ENCODE measurements around the gene TP53RK. TPM values are rescaled to one million over a fixed set of nuclear protein-coding genes. Genes with fewer than 3 reads are reported as not detected.

Gene TP53RK
- total RNA-seq, 1 donor from 2014 or later: 9.9 TPM

- no peak for DNase-seq (ENCODE audit: low spot score)
Measured at GRCh38 chr20:46666306-46666705, 22.9 kb downstream of the TP53RK start.

DNA sequence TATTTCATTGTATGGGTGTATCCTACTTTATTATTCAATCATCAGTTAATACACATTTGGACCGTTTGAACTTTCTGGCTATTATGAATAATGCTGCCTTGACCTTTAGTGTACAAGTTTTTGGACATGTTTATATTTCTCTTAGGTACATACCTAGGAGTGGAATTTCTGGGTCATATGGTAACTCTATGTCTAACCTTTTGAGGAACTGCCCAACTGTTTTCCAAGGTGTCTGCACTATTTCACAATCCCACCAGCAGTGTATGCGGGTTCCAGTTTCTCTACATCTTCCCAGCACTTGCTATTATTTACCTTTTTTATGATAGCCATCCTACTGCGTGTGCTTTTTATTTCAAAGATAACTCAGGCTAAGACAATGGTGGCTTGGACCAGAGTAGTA is 23.6 kb downstream of the TP53RK start:
- no peak for DNase-seq (ENCODE audit: low spot score)

DNA sequence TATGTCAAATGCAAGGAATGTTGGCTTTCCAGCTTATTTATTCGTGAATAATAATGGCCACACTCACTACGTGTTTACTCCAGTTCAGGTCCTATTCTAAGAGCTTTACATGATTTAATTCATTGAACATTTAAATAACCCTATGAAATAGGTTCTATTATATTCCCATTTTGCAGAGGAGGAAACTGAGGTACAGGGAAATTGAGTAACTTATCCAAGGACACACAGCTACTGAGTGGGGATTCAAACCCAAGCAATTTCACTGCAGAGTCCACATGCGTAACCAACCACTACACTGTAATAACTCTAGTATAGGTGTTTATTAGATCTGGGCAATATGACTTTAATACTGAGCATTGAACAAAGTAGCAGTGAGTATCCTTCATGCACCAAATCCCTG is 25.7 kb downstream of the TP53RK start:
- no peak for DNase-seq (ENCODE audit: low spot score)

DNA sequence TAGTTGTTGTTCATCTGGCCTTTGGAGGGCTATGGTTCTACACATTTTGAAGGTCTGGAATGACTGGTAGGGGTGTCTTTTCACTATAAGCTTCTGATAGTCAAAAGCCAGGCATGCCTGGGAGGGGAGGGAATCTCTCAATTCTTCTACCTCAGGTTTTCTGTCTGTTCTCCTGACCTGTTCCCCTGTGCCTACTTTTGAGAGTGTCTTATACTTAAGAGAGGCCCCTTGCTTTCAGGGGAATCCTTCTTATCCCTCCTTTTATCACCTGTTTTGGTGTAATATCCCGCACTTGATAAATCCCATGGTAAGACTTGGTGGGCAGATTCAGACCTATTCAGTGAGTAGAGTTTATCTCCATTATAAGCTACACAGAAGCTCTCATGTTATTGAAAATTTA is 27.6 kb downstream of the TP53RK start:
- no peak for DNase-seq (ENCODE audit: low spot score)

GRCh38 chr20:46660487-46660886 is 28.8 kb downstream of the TP53RK start:
- no peak for DNase-seq (ENCODE audit: low spot score)

- DNase-seq (ENCODE audit: low spot score): peak; percentile 28
Measured at GRCh38 chr20:46657618-46658017, 31.6 kb downstream of the TP53RK start.

- DNase-seq (ENCODE audit: low spot score): no peak
Measured at GRCh38 chr20:46657137-46657536, 32.1 kb downstream of the TP53RK start.

- DNase-seq (ENCODE audit: low spot score): peak; percentile 53
Measured at GRCh38 chr20:46652699-46653098, 36.5 kb downstream of the TP53RK start.

DNA sequence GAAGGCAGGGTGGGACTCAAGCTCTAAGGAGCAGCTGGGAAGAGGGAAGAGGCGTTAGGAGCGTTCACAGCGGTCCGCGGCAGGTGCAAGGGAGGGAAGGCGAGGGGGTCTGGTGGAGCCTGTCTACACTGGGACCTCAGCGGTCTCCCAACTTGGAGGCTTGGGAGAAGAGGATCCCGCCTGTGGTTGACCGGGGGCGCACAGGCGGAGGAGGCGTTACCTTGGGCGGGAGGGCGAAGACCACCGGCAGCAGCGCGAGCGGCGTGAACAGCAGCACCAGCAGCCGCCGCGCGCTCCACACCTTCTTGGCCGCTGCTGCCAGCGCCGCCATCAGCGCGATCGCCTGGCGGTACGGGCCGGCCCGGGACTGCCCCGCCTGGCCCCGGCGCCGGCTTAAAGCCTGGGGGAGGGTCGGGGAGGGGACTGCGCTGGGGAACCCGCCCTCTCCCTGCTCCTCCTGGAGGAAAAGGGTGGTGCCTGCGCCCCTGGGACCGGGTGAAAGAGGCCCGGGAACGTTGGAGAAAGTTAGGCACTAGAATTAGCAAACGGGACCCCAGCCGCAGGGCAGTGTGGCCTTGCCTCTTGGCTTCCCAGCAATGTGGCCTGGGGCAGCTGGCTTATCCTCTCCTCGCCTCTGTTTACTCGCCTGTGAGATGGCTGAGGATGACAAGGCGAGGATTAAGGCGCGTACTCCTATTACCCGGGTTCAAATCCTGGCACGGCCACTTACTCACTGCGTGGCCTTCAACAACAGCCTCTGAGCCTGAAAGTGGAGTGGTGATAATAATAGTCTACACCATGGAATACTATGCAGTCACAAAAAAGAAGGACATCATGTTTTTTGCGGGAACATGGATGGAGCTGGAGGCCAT is 37.9 kb downstream of the TP53RK start, which contains the start of gene SLC13A3:
TSS of gene SLC13A3 (minus strand) at position 369 of the 872 bp plus-strand sequence. CDS start at position 331, 38 bp downstream.
- DNase-seq (ENCODE audit: low spot score): no peak

GRCh38 chr20:46650575-46651090 is 38.6 kb downstream of the TP53RK start:
- DNase-seq (ENCODE audit: low spot score): no peak

GRCh38 chr20:46649965-46650542 is 39.2 kb downstream of the TP53RK start:
- no peak for DNase-seq (ENCODE audit: low spot score)

GRCh38 chr20:46649650-46649949 is 39.6 kb downstream of the TP53RK start:
- DNase-seq (ENCODE audit: low spot score): no peak

DNA sequence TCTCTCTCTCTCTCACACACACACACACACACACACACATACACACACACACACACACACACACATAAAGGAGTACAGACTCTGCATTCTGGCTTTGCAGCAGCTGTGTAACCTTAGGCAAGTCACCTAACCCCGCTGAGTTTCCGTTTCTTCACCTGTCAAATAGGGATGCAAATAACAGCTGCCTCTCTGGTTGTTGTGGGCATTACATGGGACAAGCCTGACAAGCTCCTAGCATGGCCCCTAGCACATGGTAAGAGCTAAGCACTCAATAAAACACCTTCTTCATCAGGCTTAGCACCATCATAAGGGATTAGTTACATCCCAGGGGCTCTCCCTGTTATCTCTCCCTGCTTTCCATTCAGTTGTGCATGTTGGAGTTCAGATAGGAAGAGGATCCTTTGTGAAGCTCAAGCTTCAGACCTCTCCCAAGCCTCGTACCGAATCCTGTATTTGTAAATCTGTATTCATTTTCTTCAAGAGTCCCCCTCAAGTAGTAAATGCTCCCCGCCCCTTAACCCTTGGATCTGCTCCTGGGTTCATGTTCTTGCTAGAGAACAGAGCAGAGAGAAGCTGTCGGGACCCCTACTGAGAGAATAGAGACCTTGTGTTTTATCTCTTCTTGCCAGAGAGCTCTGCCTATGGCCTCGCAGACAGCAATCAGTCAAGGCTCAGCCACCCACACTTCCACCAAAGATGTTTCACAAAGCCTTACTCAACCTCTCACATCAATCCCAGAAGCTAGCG is 40.2 kb downstream of the TP53RK start:
- no peak for DNase-seq (ENCODE audit: low spot score)

DNA sequence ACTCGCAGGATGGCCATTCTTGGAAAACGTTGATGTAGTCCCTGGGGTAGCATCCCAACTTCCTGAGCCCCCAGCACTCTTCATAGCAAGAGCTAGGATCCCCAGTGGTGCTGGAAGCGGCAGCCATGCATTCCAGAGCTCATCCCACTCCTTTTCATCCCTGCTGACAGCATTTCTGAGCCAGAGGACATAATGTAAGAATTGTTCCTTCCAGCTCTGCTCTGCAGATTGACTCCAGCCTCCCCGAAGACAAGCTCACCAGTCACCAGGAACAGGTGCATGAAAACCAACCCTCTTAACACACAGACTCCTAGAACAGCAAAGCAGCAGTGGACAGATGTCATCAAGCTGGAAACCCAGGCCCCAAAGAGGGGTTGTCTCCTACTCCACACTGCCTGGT is 41.8 kb downstream of the TP53RK start:
- no peak for DNase-seq (ENCODE audit: low spot score)

GRCh38 chr20:46646659-46647380 is 42.4 kb downstream of the TP53RK start:
- no peak for DNase-seq (ENCODE audit: low spot score)

GRCh38 chr20:46646122-46646521 is 43.1 kb downstream of the TP53RK start:
- no peak for DNase-seq (ENCODE audit: low spot score)

DNA sequence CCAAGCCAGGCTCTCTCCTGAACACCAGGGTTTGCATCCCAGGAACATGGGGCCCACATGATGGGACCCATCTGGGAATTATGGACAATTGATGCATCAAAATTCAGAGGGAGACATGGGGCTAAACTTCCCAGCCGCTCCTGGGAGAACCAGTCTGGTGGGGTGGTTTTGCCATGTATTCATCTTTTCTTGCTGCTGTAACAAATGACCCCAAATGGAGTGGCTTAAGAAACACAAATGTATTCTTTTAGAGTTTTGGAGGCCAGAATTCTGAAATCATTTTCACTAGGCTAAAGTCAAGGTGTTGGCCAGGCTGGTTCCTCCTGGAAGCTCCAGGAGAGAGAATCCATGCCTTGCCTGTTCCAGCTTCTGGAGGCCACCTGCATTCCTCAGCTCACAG is 44.5 kb downstream of the TP53RK start:
- DNase-seq (ENCODE audit: low spot score): no peak

DNA sequence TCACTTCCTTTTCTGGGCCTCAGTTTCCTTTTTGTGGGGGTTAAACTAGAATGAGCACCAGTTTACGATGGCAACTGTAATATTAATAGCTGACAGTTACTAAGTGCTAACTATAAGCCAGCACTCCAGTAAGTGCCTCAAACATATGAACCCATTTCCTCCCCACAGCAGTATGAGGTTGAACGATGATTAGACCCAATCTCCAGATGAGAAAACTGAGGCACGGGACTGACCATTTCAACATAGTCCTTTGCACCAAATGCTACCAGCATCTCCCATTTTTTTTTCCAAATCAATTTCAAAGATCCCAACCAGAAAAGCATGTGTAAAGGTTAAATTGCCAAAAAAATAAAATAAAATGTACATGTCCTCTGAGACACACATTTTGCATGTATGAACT is 45.1 kb downstream of the TP53RK start:
- DNase-seq (ENCODE audit: low spot score): no peak

GRCh38 chr20:46642969-46643343 is 46.3 kb downstream of the TP53RK start:
- DNase-seq (ENCODE audit: low spot score): no peak

DNA sequence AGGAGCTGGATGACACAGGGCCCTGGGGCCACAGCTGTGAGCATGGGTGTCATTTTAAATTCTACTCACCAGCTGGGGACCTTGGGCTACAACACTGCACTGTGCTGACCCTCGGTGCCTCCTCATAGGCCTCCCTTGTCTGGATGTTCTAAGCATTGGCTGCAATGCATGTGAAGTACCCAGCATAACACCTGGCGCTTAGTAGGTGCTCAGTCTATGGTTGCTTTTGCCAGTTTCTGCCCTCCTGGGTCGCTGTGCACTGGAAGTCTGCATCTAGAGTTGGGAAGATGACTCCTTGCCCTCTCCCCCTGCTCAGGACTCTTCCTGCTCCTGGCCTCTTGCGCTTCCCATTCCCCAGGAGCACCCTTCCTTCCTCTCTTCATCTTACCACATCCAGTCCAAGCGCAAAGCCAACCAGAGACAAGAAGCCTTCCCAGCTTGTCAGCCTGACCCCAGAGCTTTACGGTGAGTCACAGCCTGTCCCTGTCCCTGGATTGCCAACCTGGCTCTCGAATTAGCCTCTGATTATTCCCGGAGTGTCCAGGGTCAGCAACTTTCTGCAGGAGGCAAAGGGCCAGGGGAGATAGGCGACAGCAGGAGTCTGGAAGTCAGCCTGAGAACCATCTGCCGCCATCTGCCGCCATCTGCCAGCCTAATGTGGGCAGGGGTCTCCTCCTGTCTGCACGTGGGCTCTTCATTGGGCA is 46.8 kb downstream of the TP53RK start:
- no peak for DNase-seq (ENCODE audit: low spot score)

DNA sequence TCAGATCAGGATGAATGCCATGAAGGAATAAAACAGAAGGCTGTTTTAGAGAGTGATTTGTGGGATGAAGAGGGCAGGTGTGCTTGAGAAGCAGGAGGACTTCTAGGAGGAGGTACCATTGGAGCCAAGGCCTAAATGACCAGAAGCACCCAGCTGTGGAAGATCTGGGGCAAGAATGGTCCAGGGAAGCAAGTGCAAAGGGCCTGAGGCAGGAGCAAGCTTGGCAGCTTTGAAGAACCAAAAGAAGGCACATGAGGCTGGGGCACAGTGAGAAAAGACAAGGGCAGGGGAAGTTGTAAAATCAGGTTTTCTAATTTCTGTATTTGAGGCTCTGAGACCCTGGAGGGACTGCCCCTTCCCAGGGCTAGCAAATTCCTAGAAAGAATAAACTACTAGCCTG is 47.8 kb downstream of the TP53RK start:
- no peak for DNase-seq (ENCODE audit: low spot score)

Data from mesenteric fat pad (tissue), 1 donor.